COR-L47 (cell line): ENCODE data around the gene BICC1.
"Not testable (repeated sequence)": the region's sequence is repeated elsewhere in the genome, so short reads cannot be mapped to it uniquely, and the experiment has no call there.

Experiments used
- DNase-seq: peaks from one replicate; lab custom pipeline; 2025; lab: John Stamatoyannopoulos, UW

Gene BICC1

DNA sequence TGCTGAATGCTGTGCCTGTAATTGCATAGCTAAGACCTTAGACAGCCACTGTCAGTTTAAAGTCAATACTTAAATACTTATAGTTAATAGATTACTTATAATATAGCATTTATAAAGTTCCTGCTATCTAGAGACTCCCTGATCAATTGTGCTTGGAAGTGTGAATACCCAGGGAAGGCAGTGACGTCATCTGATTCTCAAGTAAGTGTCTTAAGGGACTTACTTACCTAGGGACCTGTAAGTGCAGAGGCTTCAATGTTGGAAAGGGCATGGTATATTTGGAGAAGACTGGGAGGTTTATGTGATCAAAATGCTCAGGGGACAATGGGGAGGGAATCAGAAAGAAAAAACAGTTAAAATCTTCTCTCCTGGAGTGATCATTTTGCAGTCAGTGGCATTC is 55.0 kb downstream of the BICC1 start:
- DNase-seq: no peak

DNA sequence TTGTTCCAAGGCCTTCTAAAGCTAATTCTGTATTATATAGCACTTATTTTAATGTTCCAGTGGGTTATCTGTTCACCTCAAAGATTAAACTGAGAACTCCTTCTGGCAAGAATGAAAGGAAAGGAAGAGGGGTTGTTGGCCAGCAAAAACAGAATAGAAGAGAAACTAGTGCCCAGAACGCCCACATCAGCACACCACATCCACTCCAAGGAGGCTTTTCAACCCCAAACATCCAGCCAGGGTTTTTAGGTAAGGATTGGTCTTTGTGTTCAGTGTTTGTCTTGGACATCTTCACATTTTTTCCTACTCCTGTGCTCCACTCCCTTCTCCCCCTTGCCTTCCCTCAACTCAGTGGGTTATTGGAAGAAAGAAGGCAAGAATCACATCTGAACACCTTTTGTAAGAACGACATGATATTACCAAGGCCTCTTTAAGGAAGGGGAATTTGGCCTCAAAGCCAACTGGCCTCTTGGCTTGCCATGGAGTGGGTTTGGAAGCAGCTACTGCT is 55.8 kb downstream of the BICC1 start:
- no peak for DNase-seq

DNA sequence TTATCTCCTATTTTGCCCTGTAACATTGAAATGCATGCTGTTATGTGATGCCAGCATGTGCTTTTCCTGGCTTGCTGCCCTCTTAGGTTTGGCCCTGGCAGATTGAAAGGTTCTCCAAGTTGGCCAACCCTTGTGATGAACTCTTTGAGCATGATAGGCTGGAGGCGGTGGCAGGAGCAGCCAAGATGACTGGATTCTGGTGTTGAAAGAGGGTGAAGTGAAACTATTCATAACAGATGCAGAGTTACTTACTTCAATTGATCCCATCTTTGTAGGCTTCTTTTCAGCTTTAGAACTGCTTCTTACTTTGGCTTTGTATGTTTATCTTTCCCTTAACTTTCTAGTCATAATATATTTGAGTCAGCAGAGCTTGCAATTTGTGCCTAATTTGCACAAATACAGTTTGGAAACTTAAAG is 57.6 kb downstream of the BICC1 start:
- DNase-seq: no peak

DNA sequence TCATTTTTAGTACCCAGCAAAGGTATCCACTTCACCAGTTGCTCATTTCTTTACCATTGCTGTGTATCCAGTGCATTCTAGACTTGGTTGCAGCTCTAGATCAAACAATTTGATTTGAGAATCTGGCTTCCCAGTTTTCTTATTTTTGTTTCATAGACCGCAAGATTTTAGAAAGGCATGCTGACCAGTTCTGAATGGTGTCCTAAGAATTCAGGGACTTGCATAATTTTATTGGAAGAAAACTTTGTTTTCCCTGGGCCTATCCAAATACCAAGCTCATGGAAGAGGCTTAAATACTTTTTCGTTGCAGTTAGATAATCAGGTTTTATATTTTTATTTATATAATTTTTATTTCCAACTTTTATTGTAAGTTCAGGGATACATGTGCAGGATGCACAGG is 58.3 kb downstream of the BICC1 start:
- no peak for DNase-seq

- DNase-seq: no peak
Measured at GRCh38 chr10:58573144-58573543, 60.5 kb downstream of the BICC1 start.

DNA sequence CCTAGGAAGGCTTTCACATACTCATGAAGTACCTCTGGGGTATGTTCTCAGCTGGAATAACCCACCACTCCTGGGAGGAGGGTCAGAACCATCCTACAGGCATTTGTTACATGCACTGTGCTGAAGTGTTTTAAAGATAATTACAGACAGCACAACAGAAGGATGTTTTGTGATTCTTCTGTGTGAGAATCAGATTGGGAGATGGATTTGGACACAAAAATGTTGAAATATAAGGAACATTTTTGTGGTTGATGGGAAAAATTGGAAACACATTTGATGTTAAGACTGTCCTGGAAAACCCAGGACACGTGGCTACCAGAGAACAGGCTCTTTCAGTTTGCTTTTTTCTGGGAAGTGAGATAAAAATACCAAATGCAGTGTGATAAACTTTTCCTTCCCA is 61.4 kb downstream of the BICC1 start:
- DNase-seq: no peak

DNA sequence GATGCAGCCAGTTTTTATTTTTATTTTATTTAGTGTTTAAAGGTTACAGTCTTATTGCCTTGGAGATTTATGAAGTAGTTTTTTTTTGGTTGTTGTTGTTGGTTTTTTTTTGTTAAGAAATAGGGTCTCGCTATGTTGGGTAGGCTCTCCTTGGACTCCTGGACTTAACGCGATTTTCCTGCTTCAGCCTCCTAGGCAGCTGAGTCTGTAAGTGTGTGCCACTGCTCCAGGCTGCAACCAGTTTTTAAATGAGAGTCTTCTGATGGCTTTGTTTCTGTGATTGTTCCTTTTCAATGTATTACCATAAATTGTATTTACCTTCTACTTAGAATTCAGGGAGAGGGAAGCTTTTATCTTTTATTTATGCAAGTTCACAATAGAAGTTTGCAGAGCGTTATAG is 62.8 kb downstream of the BICC1 start:
- peak; percentile 48 for DNase-seq

- peak; percentile 17 for DNase-seq
Measured at GRCh38 chr10:58576751-58577436, 64.2 kb downstream of the BICC1 start.

DNA sequence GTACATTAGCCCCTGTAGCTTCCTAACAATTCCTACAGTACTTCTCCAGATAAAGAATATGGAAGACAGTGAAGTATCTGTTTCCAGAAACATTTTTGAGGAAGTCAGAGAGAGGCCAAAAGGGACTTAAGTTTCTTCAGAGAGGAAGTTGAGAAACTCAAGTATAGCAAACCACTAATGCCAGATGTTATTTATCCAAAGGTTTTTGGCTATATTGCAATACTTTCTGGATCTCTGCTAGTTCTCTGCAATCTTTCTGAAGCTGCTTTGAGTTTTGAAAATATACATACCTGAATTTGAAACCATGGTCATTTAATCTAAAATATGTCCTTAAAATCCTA is 64.7 kb downstream of the BICC1 start:
- DNase-seq: no peak

DNA sequence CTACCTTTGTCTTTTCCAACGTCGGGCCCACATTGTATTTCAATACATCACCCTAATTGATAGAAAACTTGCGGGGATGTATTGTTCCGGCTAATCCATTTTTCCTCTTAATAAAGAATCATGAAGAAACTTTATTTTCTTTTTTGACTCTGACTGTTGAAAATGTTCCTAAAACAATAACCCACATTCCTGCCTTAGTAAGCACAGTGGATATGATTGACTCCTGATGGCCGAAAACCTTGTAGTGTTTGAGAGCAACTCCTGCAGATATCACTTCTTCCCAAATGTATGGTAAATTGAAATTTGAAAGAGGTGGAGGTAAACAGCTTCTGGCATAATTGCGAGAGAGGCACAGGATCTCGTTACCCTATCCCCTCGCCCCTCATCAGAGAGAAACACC is 65.7 kb downstream of the BICC1 start:
- no peak for DNase-seq

- no peak for DNase-seq
Measured at GRCh38 chr10:58579011-58579655, 66.5 kb downstream of the BICC1 start.

GRCh38 chr10:58582045-58582444 is 69.4 kb downstream of the BICC1 start:
- no peak for DNase-seq

GRCh38 chr10:58585435-58585834 is 72.8 kb downstream of the BICC1 start:
- DNase-seq: no peak

GRCh38 chr10:58586282-58587245 is 73.9 kb downstream of the BICC1 start:
- DNase-seq: no peak

DNA sequence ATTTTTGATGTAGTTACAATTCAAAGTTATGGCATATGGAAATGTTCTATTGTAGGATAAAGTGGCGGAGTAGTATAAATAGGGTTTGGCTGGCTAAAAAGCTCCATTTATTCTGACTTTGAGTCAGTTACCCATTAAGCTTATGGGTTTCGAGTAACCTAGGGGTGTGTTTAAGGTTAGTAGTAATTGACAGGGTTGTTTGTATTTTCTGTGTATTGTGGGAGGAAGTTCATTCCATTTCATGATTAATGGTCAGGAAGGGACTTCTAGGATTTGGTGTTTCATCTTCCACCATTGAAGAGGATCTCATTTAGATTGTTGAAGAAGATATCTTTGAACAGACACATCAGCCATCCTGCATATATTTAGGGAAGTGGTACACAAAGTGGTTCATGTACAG is 75.0 kb downstream of the BICC1 start:
- no peak for DNase-seq

DNA sequence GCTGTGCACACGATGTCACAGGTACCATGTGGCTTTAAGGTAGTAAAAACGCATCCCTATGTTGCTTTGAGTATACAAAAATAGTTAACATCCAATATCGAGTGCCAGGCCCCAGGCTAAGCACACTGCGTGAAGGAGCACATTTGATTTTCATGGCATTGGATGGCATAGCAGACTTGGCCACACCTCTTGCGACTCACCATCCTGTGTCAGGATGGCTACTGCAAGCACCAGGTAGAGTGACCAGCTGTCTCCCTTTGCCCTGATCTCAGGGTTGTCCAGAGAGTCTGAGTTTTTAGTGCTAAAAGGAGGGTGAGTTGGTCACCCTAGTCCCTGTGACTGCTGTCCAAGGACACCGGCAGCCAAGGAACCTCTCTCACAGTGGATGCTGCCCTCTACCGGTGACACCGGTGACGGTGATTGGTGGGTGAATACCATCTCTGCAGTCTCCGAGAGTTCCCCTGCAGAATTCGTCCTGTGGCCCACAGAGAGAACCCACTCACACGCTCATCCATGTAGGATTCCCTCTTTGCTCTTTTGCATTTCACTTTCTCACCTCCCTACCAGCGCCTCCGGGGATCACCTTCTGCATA is 76.1 kb downstream of the BICC1 start:
- DNase-seq: no peak

DNA sequence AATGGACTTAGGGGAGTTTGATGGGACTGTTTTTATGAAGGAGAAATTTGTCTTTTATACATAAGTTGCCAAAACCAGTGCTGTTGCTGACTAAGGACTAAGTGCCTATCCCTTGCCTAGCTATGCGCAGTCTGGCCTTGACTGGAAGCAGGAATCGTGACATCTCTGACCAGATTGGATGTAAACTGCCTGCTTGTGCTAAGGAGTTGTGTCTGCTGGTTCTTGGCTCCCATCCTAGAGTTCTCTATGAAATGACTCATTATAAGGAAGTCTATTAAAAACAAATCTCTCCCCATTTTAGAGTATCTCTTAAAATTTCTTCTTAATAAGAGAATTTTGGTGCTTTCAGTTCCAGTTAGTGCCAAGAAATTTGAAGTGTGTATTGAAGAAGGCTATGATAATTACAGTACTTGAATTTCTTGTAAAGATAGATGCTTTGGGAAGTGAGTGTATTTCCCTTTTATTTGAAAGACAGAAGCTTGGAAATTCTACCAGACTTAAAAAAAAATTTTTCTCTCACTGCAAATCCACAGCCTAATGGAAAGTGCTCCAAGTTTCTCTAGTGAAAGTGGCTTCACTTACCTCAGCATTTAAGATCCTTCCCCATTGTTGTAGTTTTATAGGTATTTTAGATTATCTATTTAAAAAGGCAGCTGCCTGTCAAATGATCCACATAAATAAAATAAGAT is 77.6 kb downstream of the BICC1 start:
- DNase-seq: no peak

DNA sequence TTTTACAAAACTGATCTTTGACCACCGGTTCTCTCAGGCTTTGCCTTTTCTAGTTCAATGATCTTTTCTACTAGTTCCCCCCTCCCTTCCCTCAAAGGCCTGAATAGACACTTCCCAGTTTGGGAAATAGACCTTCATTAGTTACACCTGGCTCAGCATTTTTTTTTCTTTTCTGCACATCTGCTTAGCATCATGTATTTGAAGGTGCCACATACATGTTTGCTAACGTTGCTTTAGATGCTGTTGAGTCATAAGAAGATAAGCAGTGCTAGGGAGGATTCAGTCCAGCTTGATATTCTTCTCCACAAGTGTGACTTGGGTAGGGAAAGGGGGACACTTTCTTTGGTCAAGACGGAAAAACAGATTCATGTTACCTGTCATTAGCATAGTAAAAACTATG is 78.3 kb downstream of the BICC1 start:
- DNase-seq: no peak

DNA sequence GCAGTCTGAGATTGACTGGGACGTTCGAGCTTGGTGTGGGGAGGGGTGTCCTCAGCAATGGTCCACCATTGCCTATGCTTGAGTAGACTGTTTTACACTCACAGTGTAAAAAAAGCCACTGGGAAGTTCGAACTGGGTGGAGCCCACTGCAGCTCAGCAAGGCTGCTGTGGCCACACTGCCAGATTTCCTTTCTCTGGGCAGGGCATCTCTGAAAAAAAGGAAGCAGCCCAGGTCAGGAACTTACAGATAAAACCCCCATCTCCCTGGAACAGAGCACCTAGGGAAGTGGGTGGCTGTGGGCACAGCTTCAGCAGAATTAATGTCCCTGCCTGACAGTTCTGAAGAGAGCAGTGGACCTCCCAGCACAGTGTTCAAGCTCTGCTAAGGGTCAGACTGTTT is 80.3 kb downstream of the BICC1 start:
- no peak for DNase-seq

DNA sequence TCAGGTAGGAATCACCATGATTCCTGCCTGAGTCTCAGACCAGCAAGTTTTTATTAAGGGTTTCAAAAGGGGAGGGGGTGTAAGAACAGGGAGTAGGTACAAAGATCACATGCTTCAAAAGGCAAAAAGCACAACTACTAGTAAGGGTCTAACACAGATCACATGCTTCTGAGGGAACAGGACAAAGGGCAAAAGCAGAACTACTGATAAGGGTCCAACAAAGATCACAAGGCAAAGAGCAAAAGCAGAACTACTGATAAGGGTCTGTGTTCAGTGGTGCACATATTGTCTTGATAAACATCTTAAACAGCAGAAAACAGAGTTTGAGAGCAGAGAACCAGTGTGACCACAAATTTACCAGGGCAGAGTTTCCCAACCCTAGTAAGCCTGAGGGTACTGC is 84.5 kb downstream of the BICC1 start:
- not testable (repeated sequence) for DNase-seq

DNA sequence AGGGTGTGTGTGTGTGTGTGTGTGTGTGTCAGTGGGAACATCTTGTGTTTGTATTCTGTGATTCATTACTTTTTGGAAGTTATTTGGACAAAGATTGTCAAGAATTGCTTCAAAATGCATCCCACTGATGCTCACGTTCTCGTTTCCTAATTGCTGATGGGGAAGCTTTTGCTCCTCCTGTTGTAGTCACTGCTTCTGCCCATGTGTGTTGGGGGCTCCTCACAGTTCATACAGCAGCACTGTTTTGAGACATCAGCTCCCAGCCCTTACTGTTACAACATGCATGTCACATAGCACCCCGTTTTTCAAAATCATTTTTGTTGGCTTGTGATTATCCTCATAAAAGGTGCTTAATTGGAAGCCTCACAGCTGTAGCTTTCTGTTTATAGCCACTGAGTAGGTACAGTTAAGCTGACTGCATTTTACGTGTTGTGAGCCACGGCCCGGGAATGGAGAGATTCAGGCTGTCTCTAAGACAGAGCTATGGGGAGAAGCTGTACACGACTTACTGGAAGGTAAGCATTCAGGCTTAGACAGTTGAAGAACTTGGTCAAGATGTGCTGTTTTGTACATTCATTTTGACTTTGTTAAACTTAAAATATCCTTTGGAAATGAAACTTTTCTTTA is 87.4 kb downstream of the BICC1 start:
- no peak for DNase-seq
